ENCODE data around the gene FANCC. TPM values are rescaled to one million over a fixed set of nuclear protein-coding genes. Genes with fewer than 3 reads are reported as not detected.

FANCC gene
- total and polyA plus RNA-seq, 12 donors: 1.9 to 6.1 (median 3.3) TPM

DNA sequence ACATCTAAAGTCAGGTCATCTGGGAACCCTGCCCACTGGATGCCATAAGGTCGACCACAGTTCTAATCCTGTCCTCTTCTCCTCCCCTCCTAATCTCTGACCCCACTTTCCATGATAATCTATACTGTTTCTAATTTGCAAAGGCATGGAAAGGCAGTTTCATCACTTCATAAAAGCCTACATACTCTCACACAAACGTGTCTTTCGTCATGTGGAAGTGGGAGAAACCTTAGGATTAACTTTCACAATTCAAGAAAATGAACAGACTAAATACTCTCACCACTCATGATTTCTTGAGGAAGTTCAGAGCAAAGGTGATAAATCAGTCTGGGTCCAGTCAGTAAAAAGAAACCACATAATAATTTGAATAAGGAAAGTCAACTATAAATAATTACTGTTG lies 5.5 kb downstream of the FANCC start:
- Histone ChIP-seq H3K27me3 (no peaks in the 10 kb centered on the region), H3K36me3 (replicated peaks in 1 of 2) (no peaks in the 10 kb centered on the region), H3K9me3 (replicated peaks in 1 of 3) (no peaks in the 10 kb centered on the region), H3K27ac (no peak overlapping the region), H3K4me1 (replicated peaks in 1 of 2) (peaks cover 0 to 16% of the 10 kb centered on the region in 2 donors), H3K4me3 (no peak overlapping the region)
- TF ChIP-seq, protein P1, sequence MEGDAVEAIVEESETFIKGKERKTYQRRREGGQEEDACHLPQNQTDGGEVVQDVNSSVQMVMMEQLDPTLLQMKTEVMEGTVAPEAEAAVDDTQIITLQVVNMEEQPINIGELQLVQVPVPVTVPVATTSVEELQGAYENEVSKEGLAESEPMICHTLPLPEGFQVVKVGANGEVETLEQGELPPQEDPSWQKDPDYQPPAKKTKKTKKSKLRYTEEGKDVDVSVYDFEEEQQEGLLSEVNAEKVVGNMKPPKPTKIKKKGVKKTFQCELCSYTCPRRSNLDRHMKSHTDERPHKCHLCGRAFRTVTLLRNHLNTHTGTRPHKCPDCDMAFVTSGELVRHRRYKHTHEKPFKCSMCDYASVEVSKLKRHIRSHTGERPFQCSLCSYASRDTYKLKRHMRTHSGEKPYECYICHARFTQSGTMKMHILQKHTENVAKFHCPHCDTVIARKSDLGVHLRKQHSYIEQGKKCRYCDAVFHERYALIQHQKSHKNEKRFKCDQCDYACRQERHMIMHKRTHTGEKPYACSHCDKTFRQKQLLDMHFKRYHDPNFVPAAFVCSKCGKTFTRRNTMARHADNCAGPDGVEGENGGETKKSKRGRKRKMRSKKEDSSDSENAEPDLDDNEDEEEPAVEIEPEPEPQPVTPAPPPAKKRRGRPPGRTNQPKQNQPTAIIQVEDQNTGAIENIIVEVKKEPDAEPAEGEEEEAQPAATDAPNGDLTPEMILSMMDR (IDR thresholded peaks at IDR 0.05): no peak
- TF ChIP-seq POLR2A (IDR thresholded peaks at IDR 0.05): no peak
- DNase-seq: no peak
- intact Hi-C loops (cut with DNase I): loop anchor here in 1 of 2 donors (10.0 kb wide), 1 partner anchor 193 kb away; no protein-coding TSS in a partner anchor
- WGBS, 4 donors: 56 to 70% (median 65%) methylated on average over 3 of the region's 3 CpGs

DNA sequence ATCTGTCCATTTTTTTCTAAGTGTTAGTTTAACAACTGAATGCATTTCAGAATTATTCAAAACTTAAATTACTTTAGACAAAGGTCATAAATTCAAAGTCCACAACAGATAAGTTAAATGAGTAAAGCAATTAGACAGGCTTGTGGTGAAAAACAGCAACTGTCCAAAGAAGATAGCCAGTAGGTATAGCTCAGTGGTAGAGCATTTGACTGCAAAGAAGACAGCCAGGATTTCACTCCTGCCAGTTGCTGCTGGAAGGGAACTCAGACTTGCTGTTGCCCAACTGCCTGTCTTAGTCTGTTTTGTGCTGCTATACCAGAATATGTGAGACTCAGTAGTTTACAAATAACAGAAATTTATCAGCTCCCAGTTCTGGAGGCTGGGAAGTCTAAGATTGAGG lies 10.0 kb downstream of the FANCC start:
- DNase-seq: no peak
- no peaks in the 10 kb centered on the region for H3K9me3 ChIP-seq (replicated peaks in 1 of 3)
- TF ChIP-seq POLR2A (IDR thresholded peaks at IDR 0.05): no peak
- TF ChIP-seq, protein P1 (IDR thresholded peaks at IDR 0.05): no peak
- H3K4me1 ChIP-seq (replicated peaks in 1 of 2): no peaks in the 10 kb centered on the region
- no peak overlapping the region for H3K27ac ChIP-seq
- no peaks in the 10 kb centered on the region for H3K36me3 ChIP-seq (replicated peaks in 1 of 2)
- no peaks in the 10 kb centered on the region for H3K27me3 ChIP-seq
- intact Hi-C loops (cut with DNase I): no loop called here
- H3K4me3 ChIP-seq: no peak overlapping the region

DNA sequence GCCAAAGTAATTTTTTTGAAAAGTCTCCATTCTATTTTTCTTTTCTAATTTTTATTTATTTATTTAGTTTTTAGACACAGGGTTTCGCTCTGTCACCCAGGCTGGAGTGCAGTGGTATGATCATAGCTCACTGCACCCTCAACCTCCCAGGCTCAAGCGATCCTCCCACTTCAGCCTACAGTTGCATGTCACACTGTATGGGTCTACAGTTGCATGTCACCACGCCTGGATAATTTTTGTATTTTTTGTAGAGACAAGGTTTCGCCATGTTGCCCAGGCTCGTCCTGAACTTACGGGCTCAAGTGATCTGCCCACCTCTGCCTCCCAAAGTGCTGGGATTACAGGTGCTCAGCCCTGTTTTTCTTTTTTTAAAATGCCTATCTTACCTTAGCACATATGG lies 10.7 kb downstream of the FANCC start:
- no peaks in the 10 kb centered on the region for H3K9me3 ChIP-seq (replicated peaks in 1 of 3)
- H3K36me3 ChIP-seq (replicated peaks in 1 of 2): no peaks in the 10 kb centered on the region
- WGBS, 4 donors: 96 to 99% (median 97%) methylated on average over 6 of the region's 6 CpGs
- no peak for TF ChIP-seq POLR2A (IDR thresholded peaks at IDR 0.05)
- TF ChIP-seq, protein P1 (IDR thresholded peaks at IDR 0.05): no peak
- H3K4me1 ChIP-seq (replicated peaks in 1 of 2): no peaks in the 10 kb centered on the region
- no peak for DNase-seq
- no peak overlapping the region for H3K27ac ChIP-seq
- H3K4me3 ChIP-seq: no peak overlapping the region
- intact Hi-C loops (cut with DNase I): no loop called here
- no peaks in the 10 kb centered on the region for H3K27me3 ChIP-seq

DNA sequence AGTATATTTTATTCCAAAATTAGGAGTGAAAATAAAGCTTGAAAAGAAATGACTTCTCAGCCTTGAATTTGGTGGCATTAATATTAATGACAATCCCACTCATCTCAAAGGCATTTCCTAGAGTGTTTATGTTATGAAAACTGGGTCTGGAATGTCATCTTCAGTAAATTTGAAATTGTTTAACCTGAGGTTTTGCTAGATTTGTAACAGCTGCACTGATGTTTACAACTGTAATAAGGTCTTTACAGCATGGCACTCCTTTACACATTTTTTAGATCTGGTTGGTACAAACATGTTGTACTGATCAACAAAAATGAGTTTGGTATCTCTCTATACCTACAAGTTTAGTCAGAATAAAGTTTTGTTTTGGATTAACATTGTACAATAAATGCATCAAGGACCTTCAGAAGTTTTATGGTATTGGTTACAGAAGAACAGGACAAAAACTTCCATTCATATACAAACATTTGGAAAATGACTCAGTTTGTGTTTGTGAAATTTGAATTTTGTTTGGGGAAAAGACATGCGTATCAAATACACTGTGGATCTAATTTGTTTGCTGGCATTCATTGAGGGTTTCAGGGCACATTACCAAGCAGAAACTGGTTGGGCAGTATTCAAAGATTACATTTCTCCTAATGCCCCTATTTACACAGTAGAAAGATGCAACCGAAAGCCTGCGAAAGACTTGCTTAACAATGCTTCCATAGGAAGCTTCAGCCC lies 11.6 kb downstream of the FANCC start:
- 86 to 93% (median 93%) methylated on average over 3 of the region's 3 CpGs for WGBS, 4 donors
- Histone ChIP-seq H3K27me3 (no peaks in the 10 kb centered on the region), H3K9me3 (replicated peaks in 1 of 3) (no peaks in the 10 kb centered on the region), H3K36me3 (replicated peaks in 1 of 2) (no peaks in the 10 kb centered on the region), H3K4me3 (no peak overlapping the region), H3K4me1 (replicated peaks in 1 of 2) (no peaks in the 10 kb centered on the region), H3K27ac (no peak overlapping the region)
- no peak for TF ChIP-seq POLR2A (IDR thresholded peaks at IDR 0.05)
- TF ChIP-seq, protein P1 (IDR thresholded peaks at IDR 0.05): no peak
- intact Hi-C loops (cut with DNase I): no loop called here
- DNase-seq: no peak
